Measurements from ENCODE around the gene GBX1.

The GBX1 gene

GRCh38 chr7:151193203-151193978 is 25.9 kb upstream of the GBX1 start:
- DNase-seq, result no peak

- no peak for DNase-seq
Measured at GRCh38 chr7:151192002-151192539, 24.6 kb upstream of the GBX1 start.

GRCh38 chr7:151191544-151191943 is 24.1 kb upstream of the GBX1 start:
- DNase-seq, result no peak

GRCh38 chr7:151189038-151189437 is 21.5 kb upstream of the GBX1 start:
- no peak for DNase-seq

GRCh38 chr7:151188252-151188542 is 20.7 kb upstream of the GBX1 start:
- DNase-seq, result no peak

- DNase-seq, result no peak
Measured at GRCh38 chr7:151187409-151188251, 20.1 kb upstream of the GBX1 start.

- no peak for DNase-seq
Measured at GRCh38 chr7:151186640-151187408, 19.3 kb upstream of the GBX1 start, which contains the start of gene ASB10. Gene ASB10, minus strand, starts transcription at chr7:151187250. Its CDS starts 120 bp downstream, at chr7:151187130.

GRCh38 chr7:151185762-151186639 is 18.5 kb upstream of the GBX1 start:
- no peak for DNase-seq

GRCh38 chr7:151181011-151181431 is 13.5 kb upstream of the GBX1 start:
- no peak for DNase-seq

- DNase-seq, result no peak
Measured at GRCh38 chr7:151179946-151180345, 12.5 kb upstream of the GBX1 start.

GRCh38 chr7:151179287-151179860 is 11.9 kb upstream of the GBX1 start:
- DNase-seq, result no peak

GRCh38 chr7:151178831-151179230 is 11.3 kb upstream of the GBX1 start:
- DNase-seq, result no peak

- DNase-seq, result no peak
Measured at GRCh38 chr7:151178236-151178635, 10.7 kb upstream of the GBX1 start.

- no peak for DNase-seq
Measured at GRCh38 chr7:151177310-151177709, 9.8 kb upstream of the GBX1 start.

- DNase-seq, result no peak
Measured at GRCh38 chr7:151176401-151176800, 8.9 kb upstream of the GBX1 start.

- DNase-seq, result no peak
Measured at GRCh38 chr7:151175793-151176311, 8.4 kb upstream of the GBX1 start.

GRCh38 chr7:151175047-151175792 is 7.7 kb upstream of the GBX1 start:
- DNase-seq, result no peak

- peak; percentile 17 to 21 for DNase-seq
Measured at GRCh38 chr7:151174246-151175046, 7.0 kb upstream of the GBX1 start.

GRCh38 chr7:151173386-151174245 is 6.1 kb upstream of the GBX1 start:
- DNase-seq, result no peak

Data from activated CD4-positive, alpha-beta T cell treated with anti-CD3 and anti-CD28 coated beads, Interleukin-2, amount 50 U/mL, for 48 hours (primary cell).